HG03196 (cell line): ENCODE data around the gene TMEFF2.

ENCODE experiments used
- ATAC-seq: cut with Tn5 transposase; IDR thresholded peaks from one replicate; pipeline ENCODE4 v1.9.1; 2021; ENCODE audit not compliant: unreplicated experiment

TMEFF2 gene, protein sequence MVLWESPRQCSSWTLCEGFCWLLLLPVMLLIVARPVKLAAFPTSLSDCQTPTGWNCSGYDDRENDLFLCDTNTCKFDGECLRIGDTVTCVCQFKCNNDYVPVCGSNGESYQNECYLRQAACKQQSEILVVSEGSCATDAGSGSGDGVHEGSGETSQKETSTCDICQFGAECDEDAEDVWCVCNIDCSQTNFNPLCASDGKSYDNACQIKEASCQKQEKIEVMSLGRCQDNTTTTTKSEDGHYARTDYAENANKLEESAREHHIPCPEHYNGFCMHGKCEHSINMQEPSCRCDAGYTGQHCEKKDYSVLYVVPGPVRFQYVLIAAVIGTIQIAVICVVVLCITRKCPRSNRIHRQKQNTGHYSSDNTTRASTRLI

DNA sequence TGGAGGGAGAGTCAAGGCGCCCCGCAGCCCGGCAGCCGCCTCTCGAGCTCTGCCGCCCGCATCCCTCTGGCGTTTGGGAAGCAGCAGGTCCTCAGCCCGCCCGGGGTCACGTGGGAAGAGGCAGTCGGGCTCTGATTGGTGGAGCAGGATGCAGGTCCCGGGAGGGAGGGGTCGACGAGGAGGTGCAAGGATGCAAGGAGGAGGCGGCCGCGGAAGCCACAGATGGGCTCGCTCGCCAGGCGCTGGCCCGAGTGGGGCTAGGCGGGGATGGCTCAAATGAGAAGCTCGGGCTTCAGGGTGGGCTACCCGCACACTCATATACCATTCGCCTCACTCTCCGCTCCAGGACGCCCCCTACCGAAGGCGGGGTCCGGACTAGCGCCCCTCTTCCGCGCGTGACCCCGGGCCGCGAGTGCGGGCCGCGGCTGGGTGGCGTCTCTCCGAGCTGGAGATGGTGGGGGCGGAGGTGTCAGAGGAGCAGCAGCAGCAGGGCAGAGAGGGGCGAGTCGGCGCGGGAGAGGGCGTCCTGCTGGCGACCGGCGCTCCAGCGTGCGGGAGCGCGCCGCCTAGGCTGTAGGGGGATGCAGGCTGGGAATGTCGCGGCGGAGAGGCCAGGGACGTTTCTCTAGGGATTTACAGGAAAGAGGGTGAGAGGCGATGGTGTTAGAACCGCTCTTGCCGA lies at the start of gene TMEFF2:
TMEFF2 (minus strand) TSS at position 68 of the 682 bp plus-strand sequence. CDS start 409 bp downstream, outside the sequence.
- peak; percentile 57 for ATAC-seq

DNA sequence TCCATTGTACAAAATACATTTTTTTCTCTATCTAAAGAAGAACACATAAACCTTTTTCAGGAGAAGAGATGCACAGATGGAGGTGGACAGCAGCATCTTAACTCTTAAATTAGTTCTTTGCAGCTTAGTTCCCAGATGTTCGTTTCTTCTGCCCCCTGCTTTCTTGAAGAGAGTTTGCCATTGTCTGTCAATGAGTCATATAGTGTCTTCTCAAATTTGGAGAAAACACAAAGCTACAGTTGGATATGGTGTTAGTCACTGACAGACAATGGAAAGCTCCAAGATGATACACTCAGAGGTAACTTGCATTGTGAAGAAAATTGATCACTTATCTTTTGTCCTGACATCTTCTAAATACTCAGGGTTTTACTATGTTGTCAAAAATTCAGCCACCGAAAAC lies 48.8 kb upstream of the TMEFF2 start:
- ATAC-seq, result no peak

DNA sequence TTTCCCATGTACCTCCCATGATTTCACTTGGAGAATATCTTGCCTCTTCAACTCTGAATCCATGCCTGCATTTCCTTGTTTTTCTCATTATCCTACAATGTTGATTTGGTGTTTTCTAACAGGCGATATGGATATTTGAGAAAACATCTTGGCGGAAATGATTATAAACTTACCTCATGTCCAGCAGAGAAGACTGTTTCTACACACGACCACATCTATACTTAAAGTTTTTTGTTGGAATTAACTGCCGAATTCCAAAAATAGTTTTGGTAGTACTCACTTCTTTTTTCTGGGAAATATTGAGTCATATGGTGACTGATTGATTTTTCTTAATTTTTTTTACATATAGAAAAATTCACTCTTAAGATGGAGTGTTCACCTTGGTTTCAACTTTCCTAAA lies 41.4 kb upstream of the TMEFF2 start:
- ATAC-seq, result no peak

DNA sequence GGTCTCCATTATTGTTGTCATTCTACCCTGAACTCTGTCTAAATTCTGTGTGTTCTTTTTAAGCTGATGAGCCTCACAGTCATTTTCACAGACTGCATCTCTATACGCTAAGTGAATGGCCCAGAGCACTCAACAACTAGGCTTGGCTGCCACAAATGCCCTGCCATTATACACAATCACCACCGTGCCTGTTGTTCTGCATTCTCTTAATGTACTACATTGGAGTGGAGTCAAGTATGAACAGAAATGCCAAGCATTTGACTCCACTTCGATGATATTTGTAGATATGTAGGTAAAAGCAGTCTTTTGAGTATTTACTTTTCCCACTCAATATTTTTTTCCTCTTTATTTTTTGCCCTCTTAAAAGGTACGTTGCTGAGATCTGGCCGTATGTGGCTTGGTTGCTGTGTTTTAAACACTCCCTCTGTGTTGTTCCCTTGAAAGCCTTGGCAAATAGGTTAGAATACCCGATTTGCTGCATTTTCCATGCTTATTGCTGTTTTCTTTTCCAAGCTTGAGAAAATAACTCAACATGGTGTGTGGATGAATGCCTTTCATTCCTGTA lies 36.2 kb upstream of the TMEFF2 start:
- no peak for ATAC-seq

DNA sequence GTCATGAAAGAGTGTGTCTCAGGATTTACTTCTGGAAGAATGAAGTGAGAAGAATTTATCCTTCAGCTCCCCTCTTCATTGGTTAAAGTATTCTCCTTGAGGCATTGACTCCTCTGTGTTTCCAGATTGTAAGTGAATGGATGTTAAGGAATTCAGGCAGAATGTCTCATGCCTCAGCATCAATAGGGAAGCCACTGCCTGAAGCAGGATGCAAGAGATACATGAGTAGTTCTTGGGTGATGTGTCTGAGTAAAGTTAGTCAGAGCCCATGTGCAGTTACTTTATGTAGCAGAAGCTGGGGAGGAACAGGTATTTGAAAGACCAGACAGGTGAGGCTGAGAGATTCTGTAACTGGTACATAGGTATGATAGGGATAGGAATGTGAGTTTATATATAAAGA lies 34.0 kb upstream of the TMEFF2 start:
- no peak for ATAC-seq

DNA sequence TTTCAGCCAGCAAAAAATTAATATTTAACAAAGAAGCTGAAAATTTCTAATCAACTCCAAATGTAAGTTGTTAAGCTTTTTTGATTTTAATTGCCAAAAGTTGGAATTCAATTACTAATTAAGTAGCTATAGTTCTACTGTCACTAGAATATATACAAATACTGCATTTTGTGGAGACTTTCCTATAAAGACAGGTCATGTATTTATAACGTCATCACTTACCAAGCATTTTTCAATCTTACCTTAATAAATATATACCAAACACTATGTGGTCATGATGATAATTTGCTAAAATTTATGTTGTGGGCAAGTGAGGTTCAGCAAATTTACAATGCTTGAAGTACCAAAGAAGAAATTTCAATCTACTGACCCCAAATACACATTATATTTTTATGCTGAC lies 24.2 kb upstream of the TMEFF2 start:
- ATAC-seq, result no peak

DNA sequence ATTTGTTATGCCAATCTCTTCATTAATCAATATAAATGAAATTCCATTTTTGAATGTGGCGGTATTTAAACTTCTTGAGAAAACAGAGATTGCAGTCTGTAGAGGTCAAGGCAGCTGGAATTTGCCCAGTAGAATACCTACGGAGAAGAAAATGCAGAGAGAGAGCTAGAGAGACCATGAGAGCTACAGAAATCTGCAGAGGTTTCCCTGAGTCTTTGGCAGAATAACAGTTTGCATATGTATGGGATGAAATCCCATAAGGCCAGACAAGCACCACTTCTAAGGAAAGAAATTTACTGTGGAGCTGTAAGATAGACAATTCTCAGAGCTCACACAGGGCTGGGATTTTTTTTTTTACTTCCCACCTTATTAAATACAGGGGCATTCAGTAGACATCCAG lies 23.6 kb upstream of the TMEFF2 start:
- ATAC-seq, result no peak

DNA sequence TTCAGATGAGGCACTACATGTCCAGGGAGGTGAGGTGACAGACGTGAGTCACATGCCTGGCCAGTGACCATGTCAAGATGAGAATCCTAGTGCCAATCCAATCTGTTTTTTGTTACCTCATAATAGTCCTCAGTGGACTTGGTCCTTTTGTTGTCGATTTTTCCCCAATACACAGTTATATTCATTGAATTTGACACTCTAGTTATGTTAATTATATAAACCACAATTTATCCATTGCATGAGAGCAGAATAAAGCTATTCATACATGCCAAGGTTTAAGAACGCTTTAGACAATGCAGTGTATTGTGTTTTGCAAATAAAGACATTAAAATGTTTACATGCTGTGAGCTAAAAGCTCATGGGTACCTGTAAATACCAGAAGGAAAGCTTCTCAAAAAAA lies 21.6 kb upstream of the TMEFF2 start:
- ATAC-seq, result no peak

DNA sequence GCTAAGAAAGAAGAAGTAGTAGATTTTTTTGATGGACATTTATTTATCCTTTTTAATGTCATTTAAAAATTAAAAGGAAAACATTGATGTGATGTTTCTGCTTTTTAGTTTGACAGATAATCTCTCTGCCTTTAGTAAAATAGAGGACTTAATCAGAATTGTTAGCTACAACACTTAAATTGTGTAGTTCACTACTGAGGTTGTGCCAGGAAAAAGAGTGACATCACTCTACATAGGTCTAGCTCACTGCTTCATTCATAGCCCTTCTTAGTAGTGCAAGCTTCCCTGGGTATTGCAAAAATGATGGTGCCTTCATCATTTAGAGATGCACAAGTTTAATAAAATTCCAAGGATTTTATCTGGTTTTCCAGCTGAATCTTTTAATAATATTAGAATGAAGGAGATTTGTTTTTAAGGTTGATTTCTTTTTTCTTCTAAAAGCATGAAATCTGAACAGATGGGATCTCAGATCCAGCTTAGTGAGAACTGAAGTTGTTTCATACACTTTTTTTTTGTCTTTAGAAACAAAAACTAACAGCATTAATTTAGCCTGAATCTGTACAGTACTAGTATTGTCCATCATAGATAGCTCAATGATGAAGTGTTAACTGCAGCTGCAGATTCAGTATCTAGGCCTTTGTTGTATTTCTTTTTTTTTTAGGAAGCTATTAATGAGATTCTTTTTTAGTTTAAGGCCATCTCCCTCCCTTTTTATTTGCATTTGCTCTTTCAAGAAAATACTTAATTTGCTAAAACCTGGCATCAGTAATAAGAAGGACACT lies 20.6 kb upstream of the TMEFF2 start:
- no peak for ATAC-seq

DNA sequence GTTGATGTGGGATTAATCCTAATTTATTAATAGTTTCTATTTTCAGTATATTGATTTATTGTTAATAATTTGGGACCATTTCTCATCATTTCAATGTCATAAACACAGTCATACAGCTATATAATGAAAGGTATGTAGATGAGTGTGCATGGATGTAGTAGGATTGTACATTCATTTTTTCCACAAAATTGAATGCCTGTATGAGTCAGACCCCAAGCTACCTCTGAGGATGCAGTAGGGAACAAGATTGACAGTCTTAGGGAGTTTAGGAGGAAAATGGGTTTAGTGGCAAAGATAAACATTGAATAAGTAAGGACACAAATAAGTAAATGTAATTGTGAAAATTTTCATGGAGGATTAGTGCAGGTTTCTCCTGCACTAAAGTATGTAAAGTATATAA lies 14.1 kb upstream of the TMEFF2 start:
- ATAC-seq, result no peak

DNA sequence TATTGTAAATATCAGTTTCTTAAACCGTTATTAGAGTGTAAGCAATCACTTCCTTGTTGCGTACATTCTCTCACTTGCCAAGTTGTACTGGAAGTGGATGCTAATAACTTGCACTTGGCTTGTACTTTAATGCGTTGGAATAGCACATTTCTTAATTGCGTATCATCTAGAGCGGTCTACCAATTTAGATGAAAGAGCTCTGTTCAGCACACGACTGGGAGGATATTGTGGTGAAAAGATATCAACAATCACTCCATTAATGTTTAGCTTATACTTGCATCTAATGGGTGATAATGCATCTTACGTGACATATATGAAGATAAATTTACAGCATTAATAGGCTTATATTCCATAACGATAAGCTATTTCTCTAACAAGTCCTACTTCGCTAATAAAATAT lies 11.7 kb upstream of the TMEFF2 start:
- ATAC-seq, result no peak

DNA sequence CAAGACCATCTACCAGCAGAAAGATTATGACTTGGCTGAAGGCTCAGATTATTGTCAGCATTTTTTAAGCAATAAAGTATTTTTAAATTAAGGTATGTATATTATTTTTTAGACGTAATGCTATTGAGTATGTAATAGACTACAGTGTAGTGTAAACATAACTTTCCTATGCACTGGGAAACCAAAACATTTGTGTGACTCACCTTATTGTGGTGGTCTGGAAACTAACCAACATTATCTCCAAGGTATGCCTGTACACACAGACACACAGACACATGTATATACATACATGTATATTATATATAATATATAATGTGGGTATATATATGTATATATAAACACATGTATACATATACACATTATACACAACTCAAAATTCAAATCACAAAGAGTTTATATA lies 9.1 kb upstream of the TMEFF2 start:
- ATAC-seq, result no peak

DNA sequence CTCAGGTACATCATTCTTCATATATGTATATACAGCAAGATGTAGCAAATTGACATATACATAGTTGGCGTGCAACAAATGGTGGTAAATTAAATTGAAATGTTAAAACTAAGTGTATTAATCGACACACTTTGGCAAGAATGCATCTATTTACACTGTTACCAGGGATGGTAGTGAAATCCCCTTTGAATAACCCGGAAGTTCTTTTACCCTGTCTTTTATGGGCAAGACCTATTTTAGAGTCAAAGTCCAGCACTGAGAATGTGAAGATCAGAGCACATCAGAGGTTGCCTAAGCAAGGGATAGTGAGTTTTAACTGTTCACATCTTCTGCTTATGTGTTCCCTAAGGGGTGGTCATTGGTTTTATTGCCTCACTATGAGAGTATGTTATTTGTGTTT lies 7.6 kb upstream of the TMEFF2 start:
- ATAC-seq, result no peak

DNA sequence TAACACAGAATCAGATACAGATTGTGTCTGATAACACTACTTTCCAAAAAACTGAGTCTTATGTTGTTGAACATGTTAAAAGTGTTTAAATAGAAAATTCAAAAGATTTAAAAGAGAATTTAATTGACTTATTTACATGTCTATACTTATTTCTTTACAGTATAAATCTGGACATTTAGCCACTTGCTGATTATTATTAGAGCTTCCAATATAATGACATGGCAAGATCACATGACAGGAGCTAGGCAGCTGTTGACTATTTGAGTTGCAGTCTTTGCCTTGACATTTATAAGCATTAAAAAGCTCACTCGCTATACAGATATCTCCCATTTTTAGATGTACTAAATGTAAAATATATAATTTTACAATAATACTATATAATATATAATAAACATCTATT lies 6.4 kb upstream of the TMEFF2 start:
- no peak for ATAC-seq

DNA sequence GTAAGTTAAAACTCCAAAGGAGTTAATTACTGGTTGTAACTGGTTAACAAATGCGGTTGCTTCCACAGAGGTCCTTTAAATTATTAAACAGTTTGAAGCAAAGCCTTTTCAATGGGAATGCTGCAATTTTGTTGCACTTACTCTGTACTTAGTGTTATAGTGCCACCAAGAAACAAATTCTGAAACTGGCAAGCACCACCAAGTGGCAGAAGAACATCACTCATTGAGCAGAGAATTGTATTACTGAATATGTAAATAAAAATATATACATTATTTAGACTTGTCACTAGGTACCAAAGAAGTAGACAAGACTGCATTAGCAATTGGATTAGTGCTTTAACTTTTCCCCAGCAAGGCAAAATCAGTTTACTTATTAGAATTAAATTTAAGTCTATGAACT lies 2.6 kb upstream of the TMEFF2 start:
- ATAC-seq, result no peak

DNA sequence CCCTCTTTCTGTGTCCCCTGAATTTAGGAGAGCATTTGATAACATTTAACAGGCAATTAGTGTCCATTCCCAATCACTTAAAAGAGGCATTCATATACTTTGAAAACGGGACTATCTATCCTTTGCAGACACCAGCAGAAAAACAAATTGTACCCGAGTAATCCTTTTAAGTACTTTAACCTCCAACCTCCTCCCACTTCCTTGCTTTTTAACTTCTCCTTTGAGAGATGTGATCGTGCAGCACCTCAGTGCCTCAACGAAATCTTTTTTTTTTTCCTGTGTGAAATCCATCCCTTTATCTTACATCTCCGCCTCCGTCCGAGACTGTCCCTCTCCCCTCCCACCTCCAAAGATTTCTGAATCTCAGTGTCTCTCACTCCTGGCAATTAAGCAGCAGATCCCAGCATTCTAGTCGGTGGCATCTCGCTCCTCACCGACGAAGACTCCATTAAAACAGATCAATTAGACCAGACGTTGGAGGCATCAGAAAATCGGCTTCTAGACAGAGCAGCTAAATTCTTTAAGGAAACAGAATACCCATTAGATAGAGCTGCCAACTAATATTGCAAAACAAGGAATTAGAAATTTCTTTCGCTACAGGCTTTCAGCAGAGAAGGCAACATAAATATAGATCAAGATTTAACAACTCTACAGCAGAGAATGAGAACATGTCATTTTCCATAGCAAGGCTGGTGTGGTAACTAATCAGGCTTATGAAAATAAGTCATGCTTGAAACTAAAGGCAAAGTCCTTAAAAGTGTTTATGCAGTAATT lies 1.9 kb upstream of the TMEFF2 start:
- no peak for ATAC-seq

DNA sequence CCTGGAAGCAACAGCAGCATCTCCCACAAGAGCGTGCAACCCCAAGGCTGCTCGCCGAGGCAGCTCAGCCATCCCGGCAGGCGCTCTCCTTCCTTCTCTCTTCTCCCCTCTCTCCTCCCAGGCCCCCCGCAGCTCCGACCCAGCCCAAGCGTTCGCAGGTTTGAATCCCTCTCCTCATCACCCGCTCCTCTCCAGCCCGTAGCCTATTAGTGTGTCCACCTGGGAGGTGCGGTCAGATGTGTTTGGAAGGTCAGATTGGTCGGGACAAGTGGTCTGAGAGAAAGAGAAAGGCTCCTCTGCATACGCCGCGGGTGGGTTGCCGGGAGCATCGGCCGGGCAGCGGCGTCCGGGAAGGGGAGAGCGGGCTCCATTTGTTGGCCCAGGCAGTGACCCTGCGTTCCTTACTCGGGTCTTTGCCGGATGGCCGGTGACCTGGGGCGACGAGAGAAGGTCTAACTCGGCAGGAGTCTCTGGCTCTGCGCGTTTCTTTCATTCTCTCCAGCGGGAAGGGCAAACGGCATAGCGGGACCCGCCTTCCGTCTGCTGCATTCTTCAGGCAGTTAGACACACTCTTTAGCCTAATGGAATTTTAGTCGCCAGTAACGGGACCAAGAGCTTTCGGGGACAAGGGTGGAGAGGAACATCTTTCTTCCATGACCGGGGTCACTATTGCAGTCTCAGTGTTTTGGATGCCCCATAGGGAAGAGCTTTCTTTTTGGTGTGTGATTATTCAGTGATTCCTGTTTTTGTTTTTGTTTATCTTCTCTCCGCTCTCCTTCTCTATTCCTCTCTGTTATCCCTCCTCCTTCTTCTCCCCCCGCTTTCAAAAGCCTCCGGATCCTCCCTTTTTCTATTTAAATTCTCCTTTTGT lies 1.1 kb upstream of the TMEFF2 start:
- no peak for ATAC-seq

DNA sequence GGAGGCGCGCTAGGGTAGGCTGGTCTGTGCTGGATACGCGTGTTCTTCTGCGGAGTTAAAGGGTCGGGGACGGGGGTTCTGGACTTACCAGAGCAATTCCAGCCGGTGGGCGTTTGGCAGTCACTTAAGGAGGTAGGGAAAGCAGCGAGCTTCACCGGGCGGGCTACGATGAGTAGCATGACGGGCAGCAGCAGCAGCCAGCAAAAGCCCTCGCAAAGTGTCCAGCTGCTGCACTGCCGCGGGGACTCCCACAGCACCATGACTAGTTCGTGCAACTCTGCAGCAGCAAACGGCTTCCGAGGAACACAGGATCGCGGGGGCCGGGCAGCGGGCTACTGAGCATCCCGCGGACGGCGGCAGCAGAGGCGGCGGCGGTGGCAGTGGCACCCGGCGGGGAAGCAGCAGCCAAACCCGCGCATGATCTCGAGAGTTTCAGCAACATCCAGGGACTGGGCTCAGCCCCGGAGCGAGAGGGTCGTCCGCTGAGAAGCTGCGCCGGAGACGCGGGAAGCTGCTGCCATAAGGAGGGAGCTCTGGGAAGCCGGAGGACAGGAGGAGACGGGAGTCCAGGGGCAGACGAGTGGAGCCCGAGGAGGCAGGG lies 368 bp downstream of the TMEFF2 start:
- ATAC-seq, result no peak

DNA sequence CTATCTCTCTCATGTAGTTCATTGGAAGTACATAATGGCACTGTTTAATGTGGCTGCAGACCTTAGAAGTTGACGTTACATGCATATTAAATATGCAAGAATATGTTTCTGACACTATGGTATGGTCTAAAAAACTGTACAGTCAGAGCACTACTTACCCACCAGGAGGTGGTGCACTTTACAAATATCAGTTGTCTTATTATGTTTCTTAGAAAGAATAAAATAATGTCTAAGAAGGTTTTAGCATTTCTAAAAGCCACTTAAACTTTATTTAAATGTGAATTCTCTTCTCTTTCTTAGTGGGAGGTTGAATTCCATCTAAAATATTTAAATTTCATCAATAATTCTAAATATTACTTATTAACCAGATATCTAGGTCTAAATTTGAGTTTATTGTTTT lies 4.3 kb downstream of the TMEFF2 start:
- no peak for ATAC-seq
